ENCODE measurements around the gene MT2A. TPM values are rescaled to one million over a fixed set of nuclear protein-coding genes. Genes with fewer than 3 reads are reported as not detected.

Gene MT2A
- total RNA-seq, 1 experiment from 2014 or later = 144 TPM

- peak overlapping the region; percentile 67 for H3K4me3 ChIP-seq
- peak overlapping the region; percentile 89 for H3K27ac ChIP-seq
- no peak for DNase-seq
- H3K4me1 ChIP-seq = peaks cover 34% of the 10 kb centered on the region
- H3K9me3 ChIP-seq (replicated peaks) = no peaks in the 10 kb centered on the region
- no peaks in the 10 kb centered on the region for H3K36me3 ChIP-seq
- H3K27me3 ChIP-seq = no peaks in the 10 kb centered on the region
These were observed 725 bp upstream of the MT2A start for GRCh38 chr16:56607675-56608042.

- peaks cover 34% of the 10 kb centered on the region for H3K4me1 ChIP-seq
- peak overlapping the region; percentile 67 for H3K4me3 ChIP-seq
- H3K27ac ChIP-seq = peak overlapping the region; percentile 89
- no peaks in the 10 kb centered on the region for H3K27me3 ChIP-seq
- H3K36me3 ChIP-seq = no peaks in the 10 kb centered on the region
- H3K9me3 ChIP-seq (replicated peaks) = no peaks in the 10 kb centered on the region
- DNase-seq = peak; percentile 37 to 51
These were observed 585 bp downstream of the MT2A start for GRCh38 chr16:56608876-56609462.

DNA sequence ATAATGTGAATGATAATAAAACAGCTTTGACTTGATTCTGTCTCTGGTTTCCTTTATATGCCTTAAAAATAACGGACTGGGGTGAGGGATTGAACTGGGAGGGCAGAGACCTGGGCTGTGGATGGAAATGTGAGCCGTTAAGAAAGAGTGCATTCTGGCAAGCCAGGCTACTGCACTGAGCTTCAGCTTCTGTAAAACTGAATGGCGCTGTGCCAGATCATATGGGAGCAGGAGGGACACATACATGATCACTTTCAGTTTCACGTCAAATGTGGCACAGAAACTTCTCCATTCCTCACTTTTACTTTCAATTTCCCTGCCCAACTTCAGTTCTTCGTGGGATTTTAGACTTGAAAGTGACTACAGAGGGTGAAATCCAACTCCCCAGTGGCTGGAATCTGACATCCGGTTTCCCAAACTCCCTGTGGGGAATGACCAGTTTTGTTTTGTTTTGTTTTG lies 1.1 kb downstream of the MT2A start:
- H3K9me3 ChIP-seq (replicated peaks) = no peaks in the 10 kb centered on the region
- H3K36me3 ChIP-seq = no peaks in the 10 kb centered on the region
- peak overlapping the region; percentile 89 for H3K27ac ChIP-seq
- peak; percentile 81 to 88 for DNase-seq
- peak overlapping the region; percentile 67 for H3K4me3 ChIP-seq
- no peaks in the 10 kb centered on the region for H3K27me3 ChIP-seq
- peaks cover 34% of the 10 kb centered on the region for H3K4me1 ChIP-seq

GRCh38 chr16:56610017-56610608 lies 1.7 kb downstream of the MT2A start:
- peaks cover 34% of the 10 kb centered on the region for H3K4me1 ChIP-seq

GRCh38 chr16:56610609-56611111 lies 2.3 kb downstream of the MT2A start:
- H3K9me3 ChIP-seq (replicated peaks) = no peaks in the 10 kb centered on the region
- H3K36me3 ChIP-seq = no peaks in the 10 kb centered on the region
- peak overlapping the region; percentile 89 for H3K27ac ChIP-seq
- H3K27me3 ChIP-seq = no peaks in the 10 kb centered on the region
- H3K4me3 ChIP-seq = no peak overlapping the region
- peaks cover 34% of the 10 kb centered on the region for H3K4me1 ChIP-seq
- peak in 1 of 2 experiments; percentile 17 for DNase-seq

More at GRCh38 chr16:56610017-56610608, 1.7 kb downstream of the MT2A start:
- no peaks in the 10 kb centered on the region for H3K9me3 ChIP-seq (replicated peaks)
- H3K27me3 ChIP-seq = no peaks in the 10 kb centered on the region
- H3K4me3 ChIP-seq = peak overlapping the region; percentile 67
- H3K27ac ChIP-seq = peak overlapping the region; percentile 89
- peak; percentile 51 to 69 for DNase-seq
- H3K36me3 ChIP-seq = no peaks in the 10 kb centered on the region

DNA sequence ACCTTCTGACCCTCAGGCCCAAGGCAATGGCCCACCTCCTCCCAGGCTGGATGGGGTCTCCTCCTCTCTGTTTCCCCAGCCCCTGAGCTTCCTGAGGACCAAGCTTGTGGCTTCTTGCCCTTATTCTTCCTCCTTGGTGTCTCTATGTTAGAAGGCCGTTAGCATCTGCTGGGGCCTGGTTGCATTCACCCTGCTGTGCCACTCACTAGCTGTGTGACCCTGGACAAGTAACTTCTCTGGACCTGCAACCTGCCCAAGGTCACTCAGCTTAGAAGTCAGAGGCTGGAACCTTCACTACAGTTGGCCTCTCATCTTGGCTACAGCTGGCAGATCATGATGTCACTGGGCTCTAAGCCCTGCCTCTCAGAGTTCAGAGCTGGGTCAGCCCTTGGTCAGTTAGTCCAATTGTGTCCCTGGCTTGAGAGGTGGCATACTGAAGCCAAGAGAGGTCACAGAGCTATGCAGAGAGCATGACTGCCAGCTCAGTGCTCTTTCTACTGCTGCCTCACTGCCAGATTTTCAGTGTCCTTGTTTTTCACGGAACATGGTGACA lies 3.0 kb downstream of the MT2A start:
- no peaks in the 10 kb centered on the region for H3K27me3 ChIP-seq
- no peaks in the 10 kb centered on the region for H3K36me3 ChIP-seq
- no peak overlapping the region for H3K4me3 ChIP-seq
- no peaks in the 10 kb centered on the region for H3K9me3 ChIP-seq (replicated peaks)
- H3K27ac ChIP-seq = no peak overlapping the region
- peaks cover 34% of the 10 kb centered on the region for H3K4me1 ChIP-seq
- peak in 1 of 2 experiments; percentile 47 for DNase-seq

DNA sequence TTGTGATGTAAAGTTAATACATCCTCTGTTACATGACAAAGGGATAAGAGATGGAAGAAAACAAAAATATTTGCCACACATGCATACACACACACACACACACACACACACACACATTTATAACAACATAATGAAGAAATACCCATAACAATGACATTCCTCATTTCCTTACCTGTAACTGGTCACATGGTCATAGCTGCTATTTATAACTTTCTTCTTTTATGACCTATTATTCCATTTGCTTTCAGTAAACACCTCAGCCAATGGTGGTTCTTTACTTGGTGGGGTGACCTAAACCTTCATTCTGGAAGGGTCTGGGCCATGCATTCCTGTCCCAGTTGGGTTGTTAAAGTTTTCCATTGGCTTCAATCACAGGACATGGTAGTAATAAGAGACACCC lies 5.3 kb downstream of the MT2A start:
- peaks cover 4% of the 10 kb centered on the region; the same call in 1 of the 2 replicates for H3K27me3 ChIP-seq
- H3K4me1 ChIP-seq = peaks cover 19% of the 10 kb centered on the region
- H3K27ac ChIP-seq = no peak overlapping the region
- no peaks in the 10 kb centered on the region for H3K36me3 ChIP-seq
- H3K4me3 ChIP-seq = no peak overlapping the region
- H3K9me3 ChIP-seq (replicated peaks) = no peaks in the 10 kb centered on the region
- no peak for DNase-seq

GRCh38 chr16:56614549-56614991 lies 6.2 kb downstream of the MT2A start:
- H3K36me3 ChIP-seq = no peaks in the 10 kb centered on the region
- H3K27me3 ChIP-seq = peaks cover 10% of the 10 kb centered on the region; the same call in 1 of the 2 replicates
- no peak overlapping the region for H3K4me3 ChIP-seq
- no peak for DNase-seq
- no peaks in the 10 kb centered on the region for H3K9me3 ChIP-seq (replicated peaks)
- H3K4me1 ChIP-seq = peaks cover 19% of the 10 kb centered on the region
- no peak overlapping the region for H3K27ac ChIP-seq

GRCh38 chr16:56615353-56615752 lies 7.0 kb downstream of the MT2A start:
- Histone ChIP-seq H3K27me3 (peaks cover 15% of the 10 kb centered on the region), H3K4me1 (peaks cover 14% of the 10 kb centered on the region), H3K36me3 (no peaks in the 10 kb centered on the region), H3K4me3 (no peak overlapping the region), H3K9me3 (replicated peaks) (no peaks in the 10 kb centered on the region), H3K27ac (no peak overlapping the region)
- DNase-seq = no peak

DNA sequence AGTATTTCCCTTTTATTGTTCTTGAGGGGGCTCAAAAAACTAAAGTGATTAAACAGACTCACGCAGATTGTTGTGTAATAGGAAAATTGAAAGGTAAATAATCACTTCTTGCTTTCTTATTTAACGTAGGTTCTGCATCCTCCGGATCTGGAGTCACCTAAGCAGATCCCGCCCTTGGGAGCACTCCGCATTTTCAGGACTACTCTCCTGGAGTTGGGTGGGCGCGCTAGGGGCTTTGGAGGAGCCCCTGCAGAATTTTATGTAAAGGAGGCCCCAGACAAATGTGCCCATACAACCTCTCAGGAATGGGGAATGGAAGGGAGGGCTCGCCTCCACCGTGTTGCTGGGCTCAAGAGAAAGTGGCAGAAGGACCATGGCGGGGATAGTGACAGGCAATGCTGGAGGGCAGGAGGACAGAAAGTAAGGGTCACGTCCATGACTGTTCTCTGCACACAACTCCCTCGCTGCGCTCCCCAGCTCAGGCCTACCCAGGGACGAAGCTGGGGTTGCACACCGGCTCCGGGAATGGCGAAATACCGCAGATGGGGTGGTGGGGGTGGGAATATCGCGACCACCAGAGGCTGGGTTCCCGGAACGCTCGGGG lies 8.3 kb downstream of the MT2A start:
- Histone ChIP-seq H3K9me3 (replicated peaks) (no peaks in the 10 kb centered on the region), H3K27ac (no peak overlapping the region), H3K36me3 (no peaks in the 10 kb centered on the region), H3K4me3 (no peak overlapping the region), H3K4me1 (peaks cover under 1% of the 10 kb centered on the region), H3K27me3 (peaks cover 15% of the 10 kb centered on the region)
- no peak for DNase-seq

GRCh38 chr16:56617212-56618085 lies 9.1 kb downstream of the MT2A start:
- Histone ChIP-seq H3K4me1 (no peaks in the 10 kb centered on the region), H3K9me3 (replicated peaks) (no peaks in the 10 kb centered on the region), H3K4me3 (no peak overlapping the region), H3K36me3 (no peaks in the 10 kb centered on the region), H3K27me3 (peaks cover 15% of the 10 kb centered on the region), H3K27ac (no peak overlapping the region)
- no peak for DNase-seq

- Histone ChIP-seq H3K27ac (no peak overlapping the region), H3K36me3 (no peaks in the 10 kb centered on the region), H3K4me1 (no peaks in the 10 kb centered on the region), H3K4me3 (no peak overlapping the region), H3K9me3 (replicated peaks) (no peaks in the 10 kb centered on the region), H3K27me3 (peaks cover 15% of the 10 kb centered on the region)
- DNase-seq = no peak
These were observed 9.8 kb downstream of the MT2A start for GRCh38 chr16:56618138-56618537.

- H3K27me3 ChIP-seq = peaks cover 15% of the 10 kb centered on the region
- H3K4me1 ChIP-seq = no peaks in the 10 kb centered on the region
- no peak overlapping the region for H3K27ac ChIP-seq
- no peak for DNase-seq
- no peaks in the 10 kb centered on the region for H3K36me3 ChIP-seq
- H3K9me3 ChIP-seq (replicated peaks) = no peaks in the 10 kb centered on the region
- H3K4me3 ChIP-seq = no peak overlapping the region
These were observed 12.0 kb downstream of the MT2A start for GRCh38 chr16:56620339-56620897.
